ENCODE data around the gene LRRC49. TPM values are rescaled to one million over a fixed set of nuclear protein-coding genes. Genes with fewer than 3 reads are reported as not detected.
"Not testable (repeated sequence)": the region's sequence is repeated elsewhere in the genome, so short reads cannot be mapped to it uniquely, and the experiment has no call there.

The LRRC49 gene
- total and polyA plus RNA-seq, 4 donors, result 11.0 to 15.2 (median 12.0) TPM

- no peaks in the 10 kb centered on the region for H3K4me1 ChIP-seq (ENCODE audit: control insufficient read depth in 1 of 2, insufficient read depth in 2 of 2, low read length in 2 of 2)
- intact Hi-C loops (cut with DNase I), result no loop called here
- DNase-seq, result no peak
- no peaks in the 10 kb centered on the region for H3K27me3 ChIP-seq (ENCODE audit: control insufficient read depth in 1 of 2, insufficient read depth in 2 of 2, low read length in 1 of 2)
- H3K4me3 ChIP-seq (ENCODE audit: low read length in 2 of 2), result no peak overlapping the region
- no peak for ATAC-seq (ENCODE audit: low FRiP score)
- H3K9me3 ChIP-seq (ENCODE audit: control insufficient read depth, low read length), result peaks cover 4% of the 10 kb centered on the region
- no peak overlapping the region for H3K27ac ChIP-seq (ENCODE audit: low read depth in 1 of 2, low read length in 2 of 2)
- H3K36me3 ChIP-seq (ENCODE audit: control insufficient read depth in 1 of 2, insufficient read depth in 2 of 2, low read length in 1 of 2), result peaks cover 5% of the 10 kb centered on the region in 2 donors
- WGBS, 2 donors, result 93 to 100% methylated on average over 1 of the region's 1 CpG
These were observed 18.3 kb downstream of the LRRC49 start for GRCh38 chr15:70910958-70911357.

- whole genome bisulfite sequencing, 2 donors, result 92 to 95% methylated on average over 1 of the region's 1 CpG
- no peak overlapping the region for H3K4me3 ChIP-seq (ENCODE audit: low read length in 2 of 2)
- no peak for ATAC-seq (ENCODE audit: low FRiP score)
- intact Hi-C loops (cut with DNase I), result no loop called here
- peaks cover 4% of the 10 kb centered on the region for H3K9me3 ChIP-seq (ENCODE audit: control insufficient read depth, low read length)
- no peak overlapping the region for H3K27ac ChIP-seq (ENCODE audit: low read depth in 1 of 2, low read length in 2 of 2)
- peaks cover 2 to 4% of the 10 kb centered on the region in 2 donors for H3K36me3 ChIP-seq (ENCODE audit: control insufficient read depth in 1 of 2, insufficient read depth in 2 of 2, low read length in 1 of 2)
- H3K27me3 ChIP-seq (ENCODE audit: control insufficient read depth in 1 of 2, insufficient read depth in 2 of 2, low read length in 1 of 2), result no peaks in the 10 kb centered on the region
- DNase-seq, result no peak
- no peaks in the 10 kb centered on the region for H3K4me1 ChIP-seq (ENCODE audit: control insufficient read depth in 1 of 2, insufficient read depth in 2 of 2, low read length in 2 of 2)
These were observed 19.6 kb downstream of the LRRC49 start for GRCh38 chr15:70912187-70912586.

- WGBS, 2 donors, result 95 to 96% methylated on average over 8 to 10 of the region's 10 CpGs
- Histone ChIP-seq H3K4me3 (ENCODE audit: low read length in 2 of 2) (no peak overlapping the region), H3K27me3 (ENCODE audit: control insufficient read depth in 1 of 2, insufficient read depth in 2 of 2, low read length in 1 of 2) (no peaks in the 10 kb centered on the region), H3K9me3 (ENCODE audit: control insufficient read depth, low read length) (no peaks in the 10 kb centered on the region), H3K27ac (ENCODE audit: low read depth in 1 of 2, low read length in 2 of 2) (no peak overlapping the region), H3K4me1 (ENCODE audit: control insufficient read depth in 1 of 2, insufficient read depth in 2 of 2, low read length in 2 of 2) (peaks cover 0 to 1% of the 10 kb centered on the region in 2 donors), H3K36me3 (ENCODE audit: control insufficient read depth in 1 of 2, insufficient read depth in 2 of 2, low read length in 1 of 2) (peaks cover 0 to 2% of the 10 kb centered on the region in 2 donors)
- intact Hi-C loops (cut with DNase I), result no loop called here
- no peak for ATAC-seq (ENCODE audit: low FRiP score)
- DNase-seq, result no peak
These were observed 23.9 kb downstream of the LRRC49 start for GRCh38 chr15:70916531-70916930.

- intact Hi-C loops (cut with DNase I), result no loop called here
- ATAC-seq (ENCODE audit: low FRiP score), result no peak
These were observed 25.3 kb downstream of the LRRC49 start for GRCh38 chr15:70917955-70918354.

GRCh38 chr15:70920981-70921696, 28.5 kb downstream of the LRRC49 start:
- Histone ChIP-seq H3K36me3 (ENCODE audit: control insufficient read depth in 1 of 2, insufficient read depth in 2 of 2, low read length in 1 of 2) (no peaks in the 10 kb centered on the region), H3K9me3 (ENCODE audit: control insufficient read depth, low read length) (no peaks in the 10 kb centered on the region), H3K27me3 (ENCODE audit: control insufficient read depth in 1 of 2, insufficient read depth in 2 of 2, low read length in 1 of 2) (no peaks in the 10 kb centered on the region), H3K4me3 (ENCODE audit: low read length in 2 of 2) (no peak overlapping the region), H3K27ac (ENCODE audit: low read depth in 1 of 2, low read length in 2 of 2) (no peak overlapping the region), H3K4me1 (ENCODE audit: control insufficient read depth in 1 of 2, insufficient read depth in 2 of 2, low read length in 2 of 2) (peaks cover 0 to 1% of the 10 kb centered on the region in 2 donors)
- ATAC-seq (ENCODE audit: low FRiP score) (no peak), DNase-seq (no peak)
- 0 to 5% methylated on average over 1 of the region's 1 CpG for WGBS, 2 donors
- intact Hi-C loops (cut with DNase I), result no loop called here

More at GRCh38 chr15:70917955-70918354, 25.3 kb downstream of the LRRC49 start:
- no peak overlapping the region for H3K4me3 ChIP-seq (ENCODE audit: low read length in 2 of 2)
- WGBS, 2 donors, result 95 to 96% methylated on average over 6 of the region's 6 CpGs
- H3K9me3 ChIP-seq (ENCODE audit: control insufficient read depth, low read length), result no peaks in the 10 kb centered on the region
- DNase-seq, result no peak
- H3K4me1 ChIP-seq (ENCODE audit: control insufficient read depth in 1 of 2, insufficient read depth in 2 of 2, low read length in 2 of 2), result peaks cover 0 to 1% of the 10 kb centered on the region in 2 donors
- no peaks in the 10 kb centered on the region for H3K27me3 ChIP-seq (ENCODE audit: control insufficient read depth in 1 of 2, insufficient read depth in 2 of 2, low read length in 1 of 2)
- H3K36me3 ChIP-seq (ENCODE audit: control insufficient read depth in 1 of 2, insufficient read depth in 2 of 2, low read length in 1 of 2), result peaks cover 0 to 2% of the 10 kb centered on the region in 2 donors
- no peak overlapping the region for H3K27ac ChIP-seq (ENCODE audit: low read depth in 1 of 2, low read length in 2 of 2)

- H3K4me1 ChIP-seq (ENCODE audit: control insufficient read depth in 1 of 2, insufficient read depth in 2 of 2, low read length in 2 of 2), result peaks cover 0 to 1% of the 10 kb centered on the region in 2 donors
- H3K27me3 ChIP-seq (ENCODE audit: control insufficient read depth in 1 of 2, insufficient read depth in 2 of 2, low read length in 1 of 2), result no peaks in the 10 kb centered on the region
- intact Hi-C loops (cut with DNase I), result no loop called here
- no peak for DNase-seq
- no peak for ATAC-seq (ENCODE audit: low FRiP score)
- H3K36me3 ChIP-seq (ENCODE audit: control insufficient read depth in 1 of 2, insufficient read depth in 2 of 2, low read length in 1 of 2), result no peaks in the 10 kb centered on the region
- 97 to 98% methylated on average over 2 of the region's 2 CpGs for WGBS, 2 donors
- H3K4me3 ChIP-seq (ENCODE audit: low read length in 2 of 2), result no peak overlapping the region
- H3K9me3 ChIP-seq (ENCODE audit: control insufficient read depth, low read length), result no peaks in the 10 kb centered on the region
- no peak overlapping the region for H3K27ac ChIP-seq (ENCODE audit: low read depth in 1 of 2, low read length in 2 of 2)
These were observed 29.5 kb downstream of the LRRC49 start for GRCh38 chr15:70922119-70922518.

GRCh38 chr15:70923311-70924080, 30.9 kb downstream of the LRRC49 start:
- intact Hi-C loops (cut with DNase I), result no loop called here
- no peaks in the 10 kb centered on the region for H3K27me3 ChIP-seq (ENCODE audit: control insufficient read depth in 1 of 2, insufficient read depth in 2 of 2, low read length in 1 of 2)
- DNase-seq (no peak), ATAC-seq (ENCODE audit: low FRiP score) (no peak)
- H3K27ac ChIP-seq (ENCODE audit: low read depth in 1 of 2, low read length in 2 of 2), result no peak overlapping the region
- 89 to 90% methylated on average over 2 of the region's 2 CpGs for WGBS, 2 donors
- no peak overlapping the region for H3K4me3 ChIP-seq (ENCODE audit: low read length in 2 of 2)
- H3K36me3 ChIP-seq (ENCODE audit: control insufficient read depth in 1 of 2, insufficient read depth in 2 of 2, low read length in 1 of 2), result no peaks in the 10 kb centered on the region
- peaks cover 0 to 1% of the 10 kb centered on the region in 2 donors for H3K4me1 ChIP-seq (ENCODE audit: control insufficient read depth in 1 of 2, insufficient read depth in 2 of 2, low read length in 2 of 2)
- no peaks in the 10 kb centered on the region for H3K9me3 ChIP-seq (ENCODE audit: control insufficient read depth, low read length)

- H3K27me3 ChIP-seq (ENCODE audit: control insufficient read depth in 1 of 2, insufficient read depth in 2 of 2, low read length in 1 of 2); H3K36me3 ChIP-seq (ENCODE audit: control insufficient read depth in 1 of 2, insufficient read depth in 2 of 2, low read length in 1 of 2); H3K4me1 ChIP-seq (ENCODE audit: control insufficient read depth in 1 of 2, insufficient read depth in 2 of 2, low read length in 2 of 2); H3K4me3 ChIP-seq (ENCODE audit: low read length in 2 of 2); intact Hi-C loops (cut with DNase I); H3K9me3 ChIP-seq (ENCODE audit: control insufficient read depth, low read length); DNase-seq; H3K27ac ChIP-seq (ENCODE audit: low read depth in 1 of 2, low read length in 2 of 2); ATAC-seq (ENCODE audit: low FRiP score): not testable (repeated sequence)
- WGBS, 2 donors, result 100% methylated on average over 1 of the region's 1 CpG
These were observed 34.3 kb downstream of the LRRC49 start for GRCh38 chr15:70926914-70927313.

GRCh38 chr15:70931821-70932220, 39.2 kb downstream of the LRRC49 start:
- ATAC-seq (ENCODE audit: low FRiP score), result no peak
- Histone ChIP-seq H3K4me3 (ENCODE audit: low read length in 2 of 2) (no peak overlapping the region), H3K4me1 (ENCODE audit: control insufficient read depth in 1 of 2, insufficient read depth in 2 of 2, low read length in 2 of 2) (no peaks in the 10 kb centered on the region), H3K36me3 (ENCODE audit: control insufficient read depth in 1 of 2, insufficient read depth in 2 of 2, low read length in 1 of 2) (no peaks in the 10 kb centered on the region), H3K9me3 (ENCODE audit: control insufficient read depth, low read length) (no peaks in the 10 kb centered on the region), H3K27me3 (ENCODE audit: control insufficient read depth in 1 of 2, insufficient read depth in 2 of 2, low read length in 1 of 2) (no peaks in the 10 kb centered on the region), H3K27ac (ENCODE audit: low read depth in 1 of 2, low read length in 2 of 2) (no peak overlapping the region)
- no peak for DNase-seq
- intact Hi-C loops (cut with DNase I), result no loop called here
